ENCODE data around the gene MYH11. TPM values are rescaled to one million over a fixed set of nuclear protein-coding genes. Genes with fewer than 3 reads are reported as not detected.
"Not testable (repeated sequence)": the region's sequence is repeated elsewhere in the genome, so short reads cannot be mapped to it uniquely, and the experiment has no call there.

MYH11 gene
- total RNA-seq, 6 donors from 2014 or later = 33.6 to 224 (median 87.4) TPM

DNA sequence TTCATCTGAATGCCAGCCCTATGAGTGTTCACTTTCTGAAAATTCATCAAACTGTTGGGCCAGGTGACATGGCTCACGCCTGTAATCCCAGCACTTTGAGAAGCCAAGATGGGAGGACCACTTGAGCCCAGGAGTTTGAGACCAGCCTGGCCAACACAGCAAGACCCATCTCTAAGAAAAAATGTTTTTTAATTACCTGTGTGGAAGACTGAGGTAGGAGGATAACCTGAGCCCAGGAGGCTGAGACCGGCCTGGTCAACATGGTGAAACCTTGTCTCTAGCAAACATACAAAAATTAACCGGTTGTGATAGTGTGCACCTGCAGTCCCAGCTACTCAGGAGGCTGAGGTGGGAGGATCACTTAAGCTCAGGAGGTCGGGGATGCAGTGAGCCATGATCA, 10.3 kb downstream of the MYH11 start:
- H3K9me3 ChIP-seq = no peaks in the 10 kb centered on the region
- no peak for ATAC-seq (ENCODE audit: low FRiP score in 2 of 2)
- DNase-seq = no peak
- H3K36me3 ChIP-seq = no peaks in the 10 kb centered on the region
- peaks cover 0 to 7% (median 0%) of the 10 kb centered on the region in 4 donors for H3K4me1 ChIP-seq
- no peaks in the 10 kb centered on the region for H3K27me3 ChIP-seq
- H3K27ac ChIP-seq = no peak overlapping the region
- 65 to 86% methylated on average over 4 of the region's 4 CpGs for WGBS, 2 donors
- TF ChIP-seq POLR2AphosphoS5 (IDR thresholded peaks at IDR 0.05) (no peak), POLR2A (IDR thresholded peaks at IDR 0.05) (no peak), EP300 (IDR thresholded peaks at IDR 0.05) (no peak)
- TF ChIP-seq, protein P1, sequence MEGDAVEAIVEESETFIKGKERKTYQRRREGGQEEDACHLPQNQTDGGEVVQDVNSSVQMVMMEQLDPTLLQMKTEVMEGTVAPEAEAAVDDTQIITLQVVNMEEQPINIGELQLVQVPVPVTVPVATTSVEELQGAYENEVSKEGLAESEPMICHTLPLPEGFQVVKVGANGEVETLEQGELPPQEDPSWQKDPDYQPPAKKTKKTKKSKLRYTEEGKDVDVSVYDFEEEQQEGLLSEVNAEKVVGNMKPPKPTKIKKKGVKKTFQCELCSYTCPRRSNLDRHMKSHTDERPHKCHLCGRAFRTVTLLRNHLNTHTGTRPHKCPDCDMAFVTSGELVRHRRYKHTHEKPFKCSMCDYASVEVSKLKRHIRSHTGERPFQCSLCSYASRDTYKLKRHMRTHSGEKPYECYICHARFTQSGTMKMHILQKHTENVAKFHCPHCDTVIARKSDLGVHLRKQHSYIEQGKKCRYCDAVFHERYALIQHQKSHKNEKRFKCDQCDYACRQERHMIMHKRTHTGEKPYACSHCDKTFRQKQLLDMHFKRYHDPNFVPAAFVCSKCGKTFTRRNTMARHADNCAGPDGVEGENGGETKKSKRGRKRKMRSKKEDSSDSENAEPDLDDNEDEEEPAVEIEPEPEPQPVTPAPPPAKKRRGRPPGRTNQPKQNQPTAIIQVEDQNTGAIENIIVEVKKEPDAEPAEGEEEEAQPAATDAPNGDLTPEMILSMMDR (IDR thresholded peaks at IDR 0.05) = no peak
- H3K4me3 ChIP-seq = no peak overlapping the region

DNA sequence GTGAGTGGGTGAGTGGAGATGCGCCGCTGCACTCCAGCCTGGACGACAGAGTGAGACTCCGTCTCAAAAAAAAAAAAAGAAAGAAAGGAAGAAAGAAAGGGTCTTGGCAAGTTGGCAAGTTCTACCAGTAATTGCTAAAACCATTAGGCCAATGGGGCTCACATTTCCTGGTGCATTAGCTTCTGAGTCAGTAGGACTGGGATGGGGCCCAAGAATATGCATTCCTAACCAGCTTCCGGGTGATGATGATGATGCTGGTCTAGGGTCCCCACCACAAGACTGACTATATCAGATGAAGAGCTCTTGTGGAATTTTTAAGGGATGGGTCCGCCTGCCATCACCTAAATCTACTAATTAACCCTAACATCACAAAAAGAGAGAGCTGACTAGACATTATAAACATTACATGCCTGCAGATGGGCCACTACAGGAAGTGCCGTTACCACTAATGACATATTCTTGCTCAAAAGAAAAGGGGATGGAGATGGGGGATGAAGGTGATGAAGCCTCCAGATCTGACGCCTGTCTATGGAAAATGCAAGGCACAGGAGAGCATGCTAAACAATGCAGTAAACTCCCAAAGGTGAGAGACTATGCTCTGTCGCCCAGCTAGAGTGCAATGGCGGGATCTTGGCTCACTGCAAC, 13.1 kb downstream of the MYH11 start:
- DNase-seq (no peak), ATAC-seq (ENCODE audit: low FRiP score in 2 of 2) (no peak)
- WGBS, 2 donors = 85 to 91% methylated on average over 10 of the region's 10 CpGs
- Histone ChIP-seq H3K36me3 (no peaks in the 10 kb centered on the region), H3K27me3 (no peaks in the 10 kb centered on the region), H3K27ac (no peak overlapping the region), H3K9me3 (no peaks in the 10 kb centered on the region), H3K4me1 (peaks cover 0 to 7% (median 0%) of the 10 kb centered on the region in 4 donors), H3K4me3 (no peak overlapping the region)
- TF ChIP-seq, protein P1 (IDR thresholded peaks at IDR 0.05) = no peak
- TF ChIP-seq POLR2A (IDR thresholded peaks at IDR 0.05) = no peak
- no peak for TF ChIP-seq POLR2AphosphoS5 (IDR thresholded peaks at IDR 0.05)

DNA sequence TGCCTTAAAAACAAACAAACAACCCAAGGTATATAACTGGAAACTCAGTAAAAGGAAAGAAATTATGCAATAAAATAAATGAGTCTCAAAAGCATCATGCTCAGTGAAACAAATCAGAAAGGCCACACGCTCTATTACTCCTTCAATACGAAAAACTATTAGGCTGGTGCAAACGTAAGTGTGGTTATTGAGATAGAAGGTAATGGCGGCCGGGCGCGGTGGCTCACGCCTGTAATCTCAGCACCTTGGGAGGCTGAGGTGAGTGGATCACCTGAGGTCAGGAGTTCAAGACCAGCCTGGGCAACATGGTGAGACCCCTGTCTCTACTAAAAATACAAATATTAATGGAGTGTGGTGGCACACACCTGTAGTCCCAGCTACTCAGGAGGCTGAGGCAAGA, 17.6 kb downstream of the MYH11 start:
- H3K36me3 ChIP-seq; H3K4me3 ChIP-seq; H3K27ac ChIP-seq; H3K27me3 ChIP-seq; H3K4me1 ChIP-seq; H3K9me3 ChIP-seq; ATAC-seq (ENCODE audit: low FRiP score in 2 of 2): not testable (repeated sequence)
- 94 to 95% methylated on average over 8 of the region's 8 CpGs for WGBS, 2 donors
- DNase-seq = peak in 1 of 2 donors; percentile 50

DNA sequence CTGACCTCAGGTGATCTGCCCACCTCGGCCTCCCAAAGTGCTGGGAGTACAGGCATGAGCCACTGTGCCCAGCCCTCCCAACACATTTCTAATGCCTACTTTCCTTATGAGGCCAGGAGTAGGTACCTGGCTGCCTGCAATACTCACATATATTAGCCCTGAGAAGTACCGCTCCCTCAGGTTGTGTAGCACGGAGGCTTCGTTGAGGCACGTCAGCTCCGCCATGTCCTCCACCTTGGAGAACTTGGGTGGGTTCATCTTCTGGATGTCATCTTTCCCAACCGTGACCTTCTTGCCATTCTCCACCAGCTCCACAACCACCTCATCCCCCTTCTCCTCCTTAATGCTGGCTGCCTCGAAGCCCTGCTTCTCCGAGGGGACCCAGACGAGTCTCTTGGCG, 19.1 kb downstream of the MYH11 start:
- no peak overlapping the region for H3K4me3 ChIP-seq
- H3K27me3 ChIP-seq = no peaks in the 10 kb centered on the region
- ATAC-seq (ENCODE audit: low FRiP score in 2 of 2) (no peak), DNase-seq (no peak)
- 94 to 98% methylated on average over 9 to 11 of the region's 11 CpGs for WGBS, 2 donors
- TF ChIP-seq POLR2A (IDR thresholded peaks at IDR 0.05) = no peak
- TF ChIP-seq, protein P1 (IDR thresholded peaks at IDR 0.05) = no peak
- no peak for TF ChIP-seq POLR2AphosphoS5 (IDR thresholded peaks at IDR 0.05)
- no peak for TF ChIP-seq EP300 (IDR thresholded peaks at IDR 0.05)
- H3K4me1 ChIP-seq = no peaks in the 10 kb centered on the region
- no peak overlapping the region for H3K27ac ChIP-seq
- H3K9me3 ChIP-seq = no peaks in the 10 kb centered on the region
- H3K36me3 ChIP-seq = no peaks in the 10 kb centered on the region

DNA sequence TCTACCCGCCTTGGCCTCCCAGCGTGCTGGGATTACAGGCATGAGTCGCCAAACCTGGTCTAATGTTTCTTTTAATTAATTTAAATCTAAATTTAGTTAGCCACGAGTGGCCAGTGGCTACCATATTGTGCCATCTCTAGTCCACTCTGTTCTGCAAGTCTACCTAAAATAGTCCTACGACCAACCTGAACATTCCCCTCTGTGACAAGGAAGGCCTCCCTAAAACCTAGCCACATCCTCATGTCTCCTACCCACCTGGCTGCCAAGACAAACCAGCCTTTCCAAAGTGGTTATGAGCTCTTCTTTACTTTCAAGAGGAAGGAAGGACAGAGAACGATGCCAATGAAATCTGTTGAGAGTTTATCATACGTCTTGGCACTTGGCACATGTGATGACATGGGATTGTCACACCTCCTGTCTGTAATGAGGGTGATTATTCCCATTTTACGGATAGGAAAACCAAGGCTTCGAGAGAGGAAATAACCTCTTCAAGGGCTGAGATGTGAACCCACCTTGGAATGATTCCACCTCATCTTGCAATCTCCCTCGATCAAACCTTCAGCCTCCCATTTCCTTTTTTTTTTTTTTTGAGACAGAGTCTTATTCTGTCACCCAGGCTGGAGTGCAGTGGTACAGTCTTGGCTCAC, 19.7 kb downstream of the MYH11 start:
- Histone ChIP-seq H3K36me3 (no peaks in the 10 kb centered on the region), H3K27ac (no peak overlapping the region), H3K9me3 (no peaks in the 10 kb centered on the region), H3K27me3 (no peaks in the 10 kb centered on the region), H3K4me1 (no peaks in the 10 kb centered on the region), H3K4me3 (no peak overlapping the region)
- TF ChIP-seq, protein P1 (IDR thresholded peaks at IDR 0.05) = no peak
- no peak for TF ChIP-seq POLR2AphosphoS5 (IDR thresholded peaks at IDR 0.05)
- no peak for TF ChIP-seq EP300 (IDR thresholded peaks at IDR 0.05)
- TF ChIP-seq POLR2A (IDR thresholded peaks at IDR 0.05) = no peak
- DNase-seq (no peak), ATAC-seq (ENCODE audit: low FRiP score in 2 of 2) (no peak)
- 88 to 91% methylated on average over 10 of the region's 10 CpGs for WGBS, 2 donors
